ENCODE data around the gene RBFOX2.
"Not testable (repeated sequence)": the region's sequence is repeated elsewhere in the genome, so short reads cannot be mapped to it uniquely, and the experiment has no call there.

Gene RBFOX2

GRCh38 chr22:36009085-36009484 lies 19.5 kb downstream of the RBFOX2 start:
- DNase-seq (ENCODE audit: low read depth, low spot score), result no peak

- DNase-seq (ENCODE audit: low read depth, low spot score), result no peak
These were observed 20.1 kb downstream of the RBFOX2 start for GRCh38 chr22:36008565-36008964.

- DNase-seq (ENCODE audit: low read depth, low spot score), result no peak
These were observed 20.5 kb downstream of the RBFOX2 start for GRCh38 chr22:36008131-36008530.

GRCh38 chr22:36003972-36004674 lies 24.5 kb downstream of the RBFOX2 start:
- DNase-seq (ENCODE audit: low read depth, low spot score), result no peak

GRCh38 chr22:36002718-36003260 lies 25.8 kb downstream of the RBFOX2 start:
- DNase-seq (ENCODE audit: low read depth, low spot score), result no peak

GRCh38 chr22:36002084-36002483 lies 26.5 kb downstream of the RBFOX2 start:
- no peak for DNase-seq (ENCODE audit: low read depth, low spot score)

GRCh38 chr22:35998748-35999147 lies 29.9 kb downstream of the RBFOX2 start:
- DNase-seq (ENCODE audit: low read depth, low spot score), result no peak

- DNase-seq (ENCODE audit: low read depth, low spot score), result no peak
These were observed 31.2 kb downstream of the RBFOX2 start for GRCh38 chr22:35997438-35997837.

GRCh38 chr22:35996596-35996995 lies 32.0 kb downstream of the RBFOX2 start:
- no peak for DNase-seq (ENCODE audit: low read depth, low spot score)

- DNase-seq (ENCODE audit: low read depth, low spot score), result no peak
These were observed 32.9 kb downstream of the RBFOX2 start for GRCh38 chr22:35995772-35996171.

- DNase-seq (ENCODE audit: low read depth, low spot score), result no peak
These were observed 33.3 kb downstream of the RBFOX2 start for GRCh38 chr22:35995348-35995747.

GRCh38 chr22:35993727-35994126 lies 34.9 kb downstream of the RBFOX2 start:
- DNase-seq (ENCODE audit: low read depth, low spot score), result not testable (repeated sequence)

GRCh38 chr22:35993048-35993714 lies 35.4 kb downstream of the RBFOX2 start:
- no peak for DNase-seq (ENCODE audit: low read depth, low spot score)

GRCh38 chr22:35991168-35991567 lies 37.5 kb downstream of the RBFOX2 start:
- no peak for DNase-seq (ENCODE audit: low read depth, low spot score)

- no peak for DNase-seq (ENCODE audit: low read depth, low spot score)
These were observed 40.6 kb downstream of the RBFOX2 start for GRCh38 chr22:35988030-35988429.

GRCh38 chr22:35987487-35987886 lies 41.1 kb downstream of the RBFOX2 start:
- no peak for DNase-seq (ENCODE audit: low read depth, low spot score)

GRCh38 chr22:35986088-35986487 lies 42.5 kb downstream of the RBFOX2 start:
- no peak for DNase-seq (ENCODE audit: low read depth, low spot score)

- DNase-seq (ENCODE audit: low read depth, low spot score), result no peak
These were observed 43.3 kb downstream of the RBFOX2 start for GRCh38 chr22:35985371-35985770.

- DNase-seq (ENCODE audit: low read depth, low spot score), result no peak
These were observed 44.1 kb downstream of the RBFOX2 start for GRCh38 chr22:35984183-35985175.

- DNase-seq (ENCODE audit: low read depth, low spot score), result no peak
These were observed 46.7 kb downstream of the RBFOX2 start for GRCh38 chr22:35981900-35982299.

- no peak for DNase-seq (ENCODE audit: low read depth, low spot score)
These were observed 49.7 kb downstream of the RBFOX2 start for GRCh38 chr22:35978889-35979288.

- DNase-seq (ENCODE audit: low read depth, low spot score), result no peak
These were observed 50.4 kb downstream of the RBFOX2 start for GRCh38 chr22:35978201-35978600.
